GM12873 (cell line): ENCODE measurements around the gene TMUB1.

Source experiments
- TF ChIP-seq, protein P1 (sequence below): IDR thresholded peaks from 2 replicates; pipeline ENCODE4 v1.5.1; 2012; ENCODE audit warnings: low read depth, mild to moderate bottlenecking, moderate library complexity, low read length, control low read depth; ENCODE audit not compliant: insufficient read depth; ENCODE audit errors: missing control alignments

The TMUB1 gene

GRCh38 chr7:151057506-151057988, 25.7 kb downstream of the TMUB1 start, which contains the start of gene CDK5:
Gene CDK5, minus strand, starts transcription at chr7:151057897. Its CDS starts 49 bp downstream, at chr7:151057848.
- TF ChIP-seq, protein P1, sequence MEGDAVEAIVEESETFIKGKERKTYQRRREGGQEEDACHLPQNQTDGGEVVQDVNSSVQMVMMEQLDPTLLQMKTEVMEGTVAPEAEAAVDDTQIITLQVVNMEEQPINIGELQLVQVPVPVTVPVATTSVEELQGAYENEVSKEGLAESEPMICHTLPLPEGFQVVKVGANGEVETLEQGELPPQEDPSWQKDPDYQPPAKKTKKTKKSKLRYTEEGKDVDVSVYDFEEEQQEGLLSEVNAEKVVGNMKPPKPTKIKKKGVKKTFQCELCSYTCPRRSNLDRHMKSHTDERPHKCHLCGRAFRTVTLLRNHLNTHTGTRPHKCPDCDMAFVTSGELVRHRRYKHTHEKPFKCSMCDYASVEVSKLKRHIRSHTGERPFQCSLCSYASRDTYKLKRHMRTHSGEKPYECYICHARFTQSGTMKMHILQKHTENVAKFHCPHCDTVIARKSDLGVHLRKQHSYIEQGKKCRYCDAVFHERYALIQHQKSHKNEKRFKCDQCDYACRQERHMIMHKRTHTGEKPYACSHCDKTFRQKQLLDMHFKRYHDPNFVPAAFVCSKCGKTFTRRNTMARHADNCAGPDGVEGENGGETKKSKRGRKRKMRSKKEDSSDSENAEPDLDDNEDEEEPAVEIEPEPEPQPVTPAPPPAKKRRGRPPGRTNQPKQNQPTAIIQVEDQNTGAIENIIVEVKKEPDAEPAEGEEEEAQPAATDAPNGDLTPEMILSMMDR = no peak

DNA sequence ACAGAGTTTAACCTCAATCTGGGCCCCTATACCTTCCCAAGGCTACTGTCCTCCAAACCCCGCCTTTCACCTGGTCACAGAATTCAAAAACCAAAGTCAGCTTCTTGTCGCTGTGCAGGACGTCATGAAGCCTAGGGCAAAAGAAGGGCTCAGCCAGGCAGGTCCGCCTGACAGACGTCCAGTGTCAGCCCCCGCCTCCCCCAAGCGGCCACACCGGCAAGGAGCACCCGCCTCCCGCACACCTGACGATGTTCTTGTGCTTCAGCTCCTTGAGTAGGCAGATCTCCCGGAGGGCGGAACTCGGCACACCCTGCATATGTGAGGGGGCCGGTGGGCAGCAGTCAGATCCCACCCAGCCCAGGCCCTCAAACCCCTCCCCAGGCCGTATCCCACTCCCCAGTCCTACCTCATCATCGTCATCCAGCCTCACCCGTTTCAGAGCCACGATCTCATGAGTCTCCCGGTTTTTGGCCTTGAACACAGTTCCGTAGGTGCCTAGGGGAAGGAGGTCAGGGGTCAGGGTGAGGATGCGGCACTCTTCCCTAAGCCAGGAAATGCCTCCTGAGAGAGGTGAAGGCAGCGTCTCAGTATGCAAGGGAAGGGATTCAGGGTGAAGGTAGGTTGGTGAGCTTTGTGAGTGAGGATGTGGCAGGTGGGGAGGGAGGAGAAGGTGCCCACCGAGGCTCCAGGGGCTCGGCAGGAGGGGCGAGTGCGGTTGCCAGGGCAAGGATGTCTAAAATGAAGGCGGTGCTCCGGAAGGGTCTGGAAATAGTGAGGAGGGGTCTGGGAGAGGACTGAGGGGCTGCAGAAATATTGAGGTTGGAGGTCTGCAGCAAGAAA, 26.4 kb downstream of the TMUB1 start:
- TF ChIP-seq, protein P1 = no peak

GRCh38 chr7:151056283-151056665, 27.0 kb downstream of the TMUB1 start:
- TF ChIP-seq, protein P1 = no peak

DNA sequence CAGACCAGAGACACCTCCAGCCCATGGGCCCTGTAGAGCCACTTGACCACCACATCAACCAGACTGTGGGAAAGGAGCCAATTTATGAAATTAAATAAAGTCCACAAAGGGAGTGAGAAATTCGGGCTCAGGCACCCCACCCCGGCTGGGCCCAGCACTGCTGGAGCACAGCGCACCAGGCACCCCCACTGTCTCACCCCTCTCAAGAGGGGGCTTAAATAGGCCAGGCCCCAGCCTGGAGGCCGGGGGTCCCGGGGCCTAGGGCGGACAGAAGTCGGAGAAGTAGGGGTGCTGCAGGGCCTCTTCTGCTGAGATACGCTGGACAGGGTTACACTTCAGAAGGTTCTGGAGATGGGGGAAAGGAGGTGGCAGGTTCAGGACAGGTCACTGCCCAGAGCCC, 29.5 kb downstream of the TMUB1 start:
- TF ChIP-seq, protein P1 = no peak

- TF ChIP-seq, protein P1 = no peak
Observed at GRCh38 chr7:151053096-151053495, 30.2 kb downstream of the TMUB1 start.

DNA sequence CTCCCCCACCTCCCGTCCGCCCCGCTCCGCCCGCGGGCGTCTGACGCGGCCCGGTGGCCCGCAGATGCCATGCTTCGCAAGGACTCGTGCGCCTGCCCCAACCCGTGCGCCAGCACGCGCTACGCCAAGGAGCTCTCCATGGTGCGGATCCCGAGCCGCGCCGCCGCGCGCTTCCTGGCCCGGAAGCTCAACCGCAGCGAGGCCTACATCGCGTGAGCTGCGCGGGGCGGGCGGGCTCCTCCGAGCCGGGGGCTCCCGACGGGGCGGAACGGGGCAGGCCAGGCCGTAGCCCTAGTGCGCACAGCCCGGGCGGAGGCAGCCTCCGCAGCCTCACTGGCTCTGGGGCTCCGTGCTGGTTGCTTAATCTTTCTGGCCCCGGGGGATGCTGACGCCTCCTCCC, 32.2 kb downstream of the TMUB1 start:
- TF ChIP-seq, protein P1 = no peak

DNA sequence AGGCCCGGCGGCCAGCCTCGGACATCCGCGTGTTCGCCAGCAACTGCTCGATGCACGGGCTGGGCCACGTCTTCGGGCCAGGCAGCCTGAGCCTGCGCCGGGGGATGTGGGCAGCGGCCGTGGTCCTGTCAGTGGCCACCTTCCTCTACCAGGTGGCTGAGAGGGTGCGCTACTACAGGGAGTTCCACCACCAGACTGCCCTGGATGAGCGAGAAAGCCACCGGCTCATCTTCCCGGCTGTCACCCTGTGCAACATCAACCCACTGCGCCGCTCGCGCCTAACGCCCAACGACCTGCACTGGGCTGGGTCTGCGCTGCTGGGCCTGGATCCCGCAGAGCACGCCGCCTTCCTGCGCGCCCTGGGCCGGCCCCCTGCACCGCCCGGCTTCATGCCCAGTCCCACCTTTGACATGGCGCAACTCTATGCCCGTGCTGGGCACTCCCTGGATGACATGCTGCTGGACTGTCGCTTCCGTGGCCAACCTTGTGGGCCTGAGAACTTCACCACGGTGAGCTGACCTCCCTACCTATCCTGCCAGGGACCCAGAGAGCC, 34.3 kb downstream of the TMUB1 start:
- TF ChIP-seq, protein P1 = no peak
